Renal pelvis (tissue), 4 donors: ENCODE data around the gene CASTOR1. TPM values are rescaled to one million over a fixed set of nuclear protein-coding genes. Genes with fewer than 3 reads are reported as not detected.

Experiments
- DNase-seq: peaks from one replicate; pipeline ENCODE4 v3.0.0-alpha.2; 2013
- polyA plus RNA-seq, 3 donors: library from polyadenylated mRNA; unstranded; fragments of 120-200 nt; gene quantifications; one replicate each; pipeline ENCODE4 v1.2.1, GENCODE V29; 2013; ENCODE audit not compliant: insufficient read length in 3 of 3

Gene CASTOR1
- polyA plus RNA-seq, 3 donors = 12.9 to 14.5 (median 13.2) TPM

DNA sequence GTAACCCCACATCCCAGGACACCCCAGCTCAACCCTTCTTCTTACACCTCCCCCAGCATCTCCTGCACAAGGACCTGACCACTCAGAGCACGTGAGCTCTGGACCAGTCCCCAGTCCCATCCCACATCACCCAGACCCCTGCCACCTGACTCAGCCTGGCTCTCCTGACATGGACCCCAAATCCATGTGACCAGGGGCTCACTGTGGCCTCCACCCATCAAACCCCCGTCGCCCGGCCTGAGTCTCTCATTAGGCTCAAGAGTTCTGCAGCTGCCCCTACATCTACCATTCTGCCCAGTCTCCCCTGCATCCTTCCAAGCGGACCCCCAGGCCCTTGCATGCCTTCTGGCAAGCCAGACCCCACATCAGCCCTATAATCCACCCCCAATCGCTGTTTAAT is 40.8 kb downstream of the CASTOR1 start:
- DNase-seq = no peak

- no peak for DNase-seq
Observed at GRCh38 chr22:30247974-30248373, 41.3 kb downstream of the CASTOR1 start.

GRCh38 chr22:30247561-30247960 is 41.7 kb downstream of the CASTOR1 start:
- no peak for DNase-seq

DNA sequence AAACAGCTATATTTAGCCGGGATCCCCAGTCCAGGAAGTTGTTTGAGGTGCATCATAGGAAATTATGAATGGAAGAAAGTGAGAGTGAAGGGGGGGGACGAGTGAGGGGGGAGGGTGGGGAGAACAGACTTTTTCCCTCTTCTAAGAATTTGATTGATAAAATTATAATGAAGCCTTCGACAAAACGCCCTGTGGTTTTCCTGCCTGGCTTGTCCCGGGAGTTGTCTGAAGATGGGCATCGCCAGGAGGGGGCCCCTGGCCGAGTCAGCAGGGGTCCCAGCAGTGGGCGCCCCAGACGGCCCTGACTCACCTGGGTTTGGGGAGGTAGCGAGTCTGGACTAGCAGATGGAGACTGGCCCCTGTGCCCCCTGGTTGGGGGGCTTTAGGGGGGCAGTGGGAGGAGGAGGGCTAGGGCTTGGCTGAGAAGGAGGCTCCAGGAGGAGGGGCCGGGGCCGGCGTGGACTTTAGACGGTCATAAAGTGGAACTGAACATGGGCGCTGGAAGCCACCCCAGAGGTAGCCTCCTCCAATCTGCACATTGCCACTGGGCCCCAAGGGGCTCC is 42.4 kb downstream of the CASTOR1 start:
- no peak for DNase-seq

DNA sequence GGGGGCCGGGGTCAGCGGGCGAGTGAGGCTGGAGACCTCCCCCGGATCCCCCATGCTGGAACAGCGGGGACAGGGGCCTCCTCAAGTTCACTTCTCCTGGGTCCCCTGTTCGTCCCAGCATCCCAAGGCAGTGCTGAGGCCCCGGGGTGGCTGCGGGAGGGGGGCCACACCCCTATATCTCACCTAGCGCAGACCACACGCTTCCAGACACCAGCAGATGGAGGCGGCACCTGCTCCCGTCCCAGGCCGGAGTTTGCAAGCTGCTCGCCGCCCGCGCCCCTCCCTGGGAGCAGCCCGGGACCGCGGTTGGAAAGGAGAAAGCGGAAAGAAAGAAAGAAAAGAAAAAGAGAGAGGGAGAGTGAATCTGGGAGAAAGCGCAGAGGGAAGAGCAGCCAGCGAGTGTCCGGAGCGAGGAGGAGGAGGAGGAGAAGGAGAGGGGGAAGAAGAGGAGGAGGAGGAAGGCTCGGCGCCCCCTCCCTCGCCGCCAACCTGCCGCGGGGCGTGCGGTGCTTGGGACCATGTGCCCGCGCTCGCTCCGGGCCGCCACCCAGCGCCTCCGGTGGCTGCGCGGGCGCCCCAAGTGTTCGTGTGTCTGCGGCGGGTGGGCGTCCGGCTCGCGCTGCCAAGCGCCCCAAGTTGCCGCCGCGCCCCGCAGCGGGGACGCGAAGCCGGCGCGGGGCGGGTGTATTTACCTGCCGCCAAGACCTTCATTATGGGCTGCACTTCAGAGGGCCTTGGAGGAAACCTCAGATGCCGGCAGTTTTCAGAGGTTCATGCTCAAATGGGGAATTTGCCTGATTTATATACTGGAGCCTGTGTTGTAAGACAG is 43.1 kb downstream of the CASTOR1 start, which contains the start of gene LIF:
Gene LIF, minus strand, starts transcription at position 775 of the 829 bp plus-strand sequence. Its CDS starts 64 bp downstream, at position 711.
- DNase-seq = no peak

GRCh38 chr22:30245181-30245984 is 43.9 kb downstream of the CASTOR1 start:
- no peak for DNase-seq

DNA sequence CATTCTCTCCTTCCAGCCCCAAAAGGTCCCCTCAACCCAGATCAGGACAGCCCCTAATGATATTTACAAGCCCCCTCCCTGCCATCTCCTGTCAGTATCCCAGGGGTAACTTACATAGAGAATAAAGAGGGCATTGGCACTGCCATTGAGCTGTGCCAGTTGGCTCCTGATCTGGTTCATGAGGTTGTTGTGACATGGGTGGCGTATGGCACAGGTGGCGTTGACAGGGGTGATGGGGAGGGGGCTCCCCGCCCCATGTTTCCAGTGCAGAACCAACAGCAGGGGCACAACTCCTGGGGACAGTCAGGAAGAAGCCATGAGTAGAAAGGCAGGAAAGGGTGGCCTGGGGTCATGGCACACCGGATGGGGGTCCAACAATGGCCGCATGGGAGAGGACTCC is 44.7 kb downstream of the CASTOR1 start:
- no peak for DNase-seq

DNA sequence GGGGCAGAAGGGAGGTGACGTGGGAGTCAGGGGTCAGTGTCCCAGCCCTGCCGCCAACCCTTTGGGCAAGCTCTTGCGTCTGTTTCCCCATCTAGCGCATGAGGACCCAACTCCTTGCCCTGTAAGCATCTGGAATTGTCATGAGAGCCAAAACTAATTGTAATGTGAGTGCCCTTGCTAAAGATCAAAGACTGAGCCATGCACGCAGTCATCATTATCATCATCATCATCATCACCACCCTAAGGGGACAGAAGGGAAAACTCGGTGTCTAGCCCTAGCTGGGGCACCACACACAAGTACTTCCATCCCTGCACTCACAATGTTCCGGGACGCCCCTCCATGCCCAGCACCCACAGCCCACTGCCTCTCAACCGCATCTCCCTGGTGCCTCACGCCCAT is 45.2 kb downstream of the CASTOR1 start:
- DNase-seq = no peak

- DNase-seq = no peak
Observed at GRCh38 chr22:30243661-30244060, 45.6 kb downstream of the CASTOR1 start.

DNA sequence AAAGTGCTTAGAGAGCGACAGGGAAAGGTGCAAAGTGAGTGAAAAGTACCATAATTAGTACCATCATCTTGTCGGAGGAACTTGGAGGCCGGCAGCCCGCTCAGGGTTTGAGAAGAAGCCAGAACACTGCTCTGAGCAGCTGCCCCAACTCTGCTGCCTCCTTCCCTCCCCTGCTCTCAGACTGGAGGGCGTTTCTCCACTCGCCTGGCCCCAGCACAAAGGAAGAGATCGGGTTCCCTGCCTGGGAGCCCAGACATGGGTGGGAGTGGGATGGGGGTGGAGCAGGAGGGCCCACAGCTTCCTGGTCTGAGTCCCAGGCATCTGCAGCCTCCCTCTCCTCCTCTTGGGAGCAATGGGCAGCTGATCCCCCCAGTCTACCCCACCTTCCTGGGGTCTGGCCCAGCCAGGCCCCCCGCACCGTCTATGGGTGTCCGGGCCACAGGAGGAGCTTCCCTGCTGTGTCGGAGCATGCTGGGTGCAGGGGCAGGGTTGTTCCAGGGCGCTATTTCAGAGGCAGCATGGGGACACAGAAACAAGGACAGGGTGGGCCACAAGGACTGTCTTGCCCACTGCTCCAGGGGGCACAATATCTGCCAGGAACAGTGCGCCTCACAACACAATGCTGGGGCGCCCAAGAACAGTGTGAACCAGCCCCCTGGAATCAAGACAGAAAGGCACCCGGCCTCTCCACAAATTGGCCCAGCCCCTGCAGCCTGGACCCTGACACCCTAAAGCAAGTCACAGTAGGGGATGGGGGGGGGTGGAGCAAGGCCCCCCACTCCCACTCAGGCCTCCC is 47.5 kb downstream of the CASTOR1 start:
- DNase-seq = no peak

DNA sequence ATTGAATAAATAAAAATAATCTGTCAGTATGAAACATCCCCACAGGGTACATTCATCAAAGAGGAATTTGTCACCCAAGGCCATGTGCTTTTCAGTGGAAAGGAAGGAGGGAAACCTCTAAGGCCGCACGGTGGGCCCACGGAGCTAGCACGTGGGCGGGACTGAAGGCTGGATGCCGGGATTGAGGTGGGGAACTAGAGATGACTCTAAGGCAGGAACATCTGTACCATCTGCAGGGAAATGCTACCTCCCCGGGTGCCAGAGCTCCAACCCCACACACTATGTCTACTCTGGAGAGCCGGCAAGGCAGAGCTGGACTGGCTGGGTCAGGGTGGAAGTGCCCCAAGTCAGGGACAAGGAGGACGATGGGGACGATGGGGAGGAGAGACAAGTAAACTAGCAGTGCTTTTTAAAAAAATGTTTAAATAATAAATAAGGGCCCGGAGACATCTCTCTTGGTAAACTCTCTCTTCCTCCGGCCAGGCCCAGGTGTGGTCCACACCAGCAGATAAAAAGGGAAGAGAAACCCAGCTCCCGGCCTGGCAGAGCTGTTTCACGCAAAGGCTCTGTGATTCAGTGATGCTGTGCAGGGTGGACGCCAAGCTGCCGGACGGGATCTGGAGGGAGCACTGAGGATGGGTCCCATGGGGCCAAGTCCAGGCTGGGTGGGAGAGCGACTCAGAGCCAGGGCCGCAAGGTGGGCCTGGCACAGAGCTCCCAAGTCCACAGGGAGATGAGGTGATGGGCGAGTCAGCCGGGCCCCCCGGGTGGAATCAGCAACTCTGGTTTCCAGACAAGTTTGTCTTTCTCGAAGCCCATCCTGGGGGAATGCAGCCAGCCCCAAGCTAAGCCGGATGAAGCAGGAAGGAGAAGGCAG is 48.5 kb downstream of the CASTOR1 start:
- DNase-seq = no peak

DNA sequence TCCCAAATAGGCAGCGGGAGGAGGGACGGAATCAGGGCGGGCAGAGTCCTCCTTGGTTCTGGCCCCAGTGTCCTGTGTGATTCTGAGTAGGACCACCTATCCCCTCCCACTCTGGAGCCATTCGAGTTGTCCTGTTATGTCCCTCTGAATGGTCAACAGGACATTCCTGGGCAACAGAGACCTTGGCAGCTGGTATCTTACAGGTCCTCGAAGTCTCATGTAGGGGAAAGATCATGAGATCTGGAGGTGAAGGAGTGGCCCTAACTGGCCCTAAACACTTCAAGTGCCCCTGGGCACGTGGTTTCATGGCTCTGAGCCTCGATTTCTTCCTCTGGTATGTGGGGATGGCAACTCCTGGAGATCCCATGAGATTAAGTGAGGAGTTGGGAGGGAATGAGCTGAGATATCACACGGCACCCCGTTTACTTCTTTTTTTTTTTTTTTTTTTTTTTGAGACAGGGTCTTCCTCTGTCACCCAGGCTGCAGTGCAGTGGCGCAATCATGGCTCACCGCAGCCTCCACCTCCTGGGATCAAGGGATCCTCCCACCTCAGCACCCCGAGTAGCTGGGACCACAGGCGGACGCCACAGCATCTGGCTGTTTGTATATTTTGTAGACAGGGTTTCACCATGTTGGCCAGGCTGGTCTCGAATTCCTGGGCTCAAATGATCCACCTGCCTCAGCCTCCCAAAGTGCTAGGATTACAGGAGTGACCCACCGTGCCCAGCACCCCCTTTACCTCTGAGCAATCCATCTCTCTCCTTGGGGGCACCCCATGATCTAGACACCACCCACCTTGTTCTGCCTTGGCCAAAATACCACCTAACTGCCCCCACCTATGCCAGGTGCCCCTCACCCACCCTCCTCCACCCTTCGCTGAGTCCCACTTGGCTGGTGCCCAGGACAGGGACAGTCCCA is 49.6 kb downstream of the CASTOR1 start:
- DNase-seq = no peak

DNA sequence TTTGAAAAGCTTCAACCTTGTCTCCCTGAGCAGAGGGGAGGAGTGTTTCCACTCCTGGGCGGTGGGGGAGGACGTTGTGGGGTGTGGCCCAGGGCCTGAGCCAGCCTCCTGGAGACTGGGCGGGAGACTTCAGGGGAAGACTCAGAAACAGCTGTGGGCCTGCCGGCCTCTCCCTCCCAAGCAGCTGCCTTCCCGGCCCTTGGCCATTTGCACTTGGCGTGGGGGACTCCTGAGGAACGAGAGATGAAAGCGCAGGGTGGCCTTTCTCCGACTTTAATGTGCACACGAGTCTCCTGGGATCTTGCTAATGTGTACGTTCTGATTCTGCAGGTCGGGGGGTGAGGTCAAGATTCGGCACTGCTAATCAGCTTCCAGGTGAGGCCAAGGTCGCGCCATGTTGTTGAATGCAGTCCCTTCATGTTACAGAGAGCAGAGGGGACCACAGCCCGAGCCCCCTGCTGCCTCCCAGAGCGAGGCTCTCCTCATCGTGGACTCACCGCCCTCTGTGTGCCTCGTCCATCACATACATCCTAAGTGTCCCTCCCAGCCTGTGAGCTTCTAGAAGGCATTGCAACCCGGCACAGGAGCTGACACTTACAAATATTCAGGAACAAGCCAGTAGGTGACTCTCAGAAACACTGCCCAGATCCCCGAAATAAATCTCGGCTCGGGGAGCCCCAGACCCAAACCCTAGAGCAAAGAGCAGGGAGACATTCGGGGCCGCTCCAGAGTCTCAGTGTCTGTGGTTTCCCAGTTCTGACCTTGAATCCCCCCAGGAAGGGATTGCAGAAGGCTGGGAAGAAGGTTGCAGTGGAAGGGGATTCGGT is 50.4 kb downstream of the CASTOR1 start:
- peak; percentile 71 for DNase-seq

GRCh38 chr22:30238136-30238535 is 51.2 kb downstream of the CASTOR1 start:
- no peak for DNase-seq

DNA sequence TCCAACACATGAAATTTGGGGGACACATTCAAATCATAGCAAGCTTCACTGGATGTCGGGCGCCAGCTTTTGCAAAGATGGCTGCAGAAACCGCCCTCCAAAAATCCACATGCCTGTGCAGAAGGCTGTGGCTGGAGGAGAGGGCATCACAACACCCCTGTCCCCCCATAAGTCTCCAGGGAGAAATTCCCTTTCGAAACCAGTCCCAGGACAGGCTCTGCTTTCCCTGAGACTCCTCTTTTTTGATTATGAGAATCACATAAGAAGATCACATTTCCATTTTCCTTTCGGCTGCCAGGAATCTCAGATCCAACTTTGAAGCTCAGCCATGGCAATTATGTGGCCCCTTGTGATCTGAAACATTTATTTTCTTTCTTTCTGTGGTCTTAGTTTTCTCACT is 52.4 kb downstream of the CASTOR1 start:
- DNase-seq = no peak

DNA sequence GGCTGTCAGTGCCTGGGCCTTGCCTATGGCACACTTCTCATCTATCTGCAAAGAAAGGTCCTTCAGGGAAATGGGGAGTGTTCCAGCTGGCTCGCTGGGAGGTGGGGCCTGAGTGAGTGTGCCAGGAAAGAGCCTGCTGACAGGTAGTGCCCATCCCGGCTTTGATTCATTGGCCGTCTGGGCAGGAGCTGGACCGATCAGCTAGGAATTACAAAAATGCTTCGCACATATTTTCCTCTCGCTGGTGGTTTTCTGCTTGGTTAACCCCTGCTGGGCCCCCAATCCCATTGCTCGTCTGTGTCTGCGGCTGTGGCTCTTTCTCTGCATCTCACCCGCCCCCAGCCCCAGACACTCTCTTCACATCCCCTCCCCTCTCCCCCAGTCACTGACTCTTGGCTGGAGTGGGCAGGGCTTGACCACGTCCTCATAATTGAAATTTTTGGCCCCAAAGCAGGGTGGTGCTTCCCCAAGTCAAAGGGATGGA is 53.6 kb downstream of the CASTOR1 start:
- peak; percentile 65 for DNase-seq
